Lower lobe of right lung (tissue), 2 donors: ENCODE measurements around the gene NACA2. TPM values are rescaled to one million over a fixed set of nuclear protein-coding genes. Genes with fewer than 3 reads are reported as not detected.

ENCODE experiments used
- ATAC-seq, 2 donors: fragments of 200-7000 bp; cut with Tn5 transposase; one replicate each; pipeline ENCODE4 v1.9.1; 2020 to 2022; ENCODE audit warnings: mild to moderate bottlenecking in 2 of 2, moderate library complexity in 2 of 2
- DNase-seq: peaks from one replicate; pipeline ENCODE4 v3.0.0-alpha.2; 2020
- H3K27ac ChIP-seq: fragments of 200-600 bp; one replicate; pipeline ENCODE4 v1.8.0; 2022
- H3K27me3 ChIP-seq: fragments of 200-600 bp; one replicate; pipeline ENCODE4 v1.8.0; 2022; ENCODE audit warnings: low read depth
- H3K36me3 ChIP-seq: fragments of 200-600 bp; one replicate; pipeline ENCODE4 v1.8.0; 2022; ENCODE audit warnings: mild to moderate bottlenecking
- H3K4me1 ChIP-seq: fragments of 200-600 bp; one replicate; pipeline ENCODE4 v1.8.0; 2022
- H3K4me3 ChIP-seq: fragments of 200-600 bp; one replicate; pipeline ENCODE4 v1.8.0; 2022; ENCODE audit warnings: mild to moderate bottlenecking
- H3K9me3 ChIP-seq: fragments of 200-600 bp; one replicate; pipeline ENCODE4 v1.8.0; 2022
- CTCF ChIP-seq: fragments of 200-600 bp; IDR thresholded peaks from one replicate; pipeline ENCODE4 v1.8.0; 2022; ENCODE audit warnings: antibody characterized with exemption, mild to moderate bottlenecking
- intact Hi-C: fragments of 100-400 bp; cut with DNase I; formaldehyde crosslinking; loops from one replicate; pipeline ENCODE4 v1.11.0; 2022
- total RNA-seq: library from RNA; stranded (reverse); fragmentation: NEBNext Ultra II Directional; extraction: Animal tissue kit (Norgen Biotek cat#: 25700); gene quantifications from one replicate; pipeline ENCODE4 v1.2.1, GENCODE V29; 2021
- donor health status: DM: no; HTN: yes; CAD: no; lungs with severe emphysema.

The NACA2 gene
- total RNA-seq, 1 donor from 2014 or later: not detected

- DNase-seq (no peak), ATAC-seq (no peak)
- no peaks in the 10 kb centered on the region for H3K4me1 ChIP-seq
- TF ChIP-seq CTCF: no peak
- no peaks in the 10 kb centered on the region for H3K9me3 ChIP-seq
- no peak overlapping the region for H3K27ac ChIP-seq
- peaks cover 3% of the 10 kb centered on the region for H3K27me3 ChIP-seq
- no peaks in the 10 kb centered on the region for H3K36me3 ChIP-seq
- no peak overlapping the region for H3K4me3 ChIP-seq
- intact Hi-C loops: no loop called here
Observed at GRCh38 chr17:61594294-61594825, 3.3 kb upstream of the NACA2 start.

- no peak for DNase-seq
- Histone ChIP-seq H3K4me1 (no peaks in the 10 kb centered on the region), H3K27ac (no peak overlapping the region), H3K9me3 (no peaks in the 10 kb centered on the region), H3K27me3 (peaks cover 3% of the 10 kb centered on the region), H3K36me3 (no peaks in the 10 kb centered on the region), H3K4me3 (no peak overlapping the region)
- TF ChIP-seq CTCF: no peak
- no peak for ATAC-seq
- intact Hi-C loops: no loop called here
Observed at GRCh38 chr17:61593426-61593825, 2.4 kb upstream of the NACA2 start.

GRCh38 chr17:61591930-61592329, 911 bp upstream of the NACA2 start:
- Histone ChIP-seq H3K36me3 (no peaks in the 10 kb centered on the region), H3K27ac (no peak overlapping the region), H3K9me3 (no peaks in the 10 kb centered on the region), H3K4me1 (no peaks in the 10 kb centered on the region), H3K4me3 (no peak overlapping the region), H3K27me3 (peaks cover 3% of the 10 kb centered on the region)
- intact Hi-C loops: no loop called here
- ATAC-seq: no peak
- DNase-seq: no peak
- TF ChIP-seq CTCF: no peak

- intact Hi-C loops: no loop called here
- no peaks in the 10 kb centered on the region for H3K36me3 ChIP-seq
- H3K4me3 ChIP-seq: no peak overlapping the region
- DNase-seq (no peak), ATAC-seq (no peak)
- peaks cover 3% of the 10 kb centered on the region for H3K27me3 ChIP-seq
- H3K9me3 ChIP-seq: no peaks in the 10 kb centered on the region
- no peaks in the 10 kb centered on the region for H3K4me1 ChIP-seq
- no peak for TF ChIP-seq CTCF
- H3K27ac ChIP-seq: no peak overlapping the region
Observed at GRCh38 chr17:61589990-61590389, 1.0 kb downstream of the NACA2 start.

- TF ChIP-seq CTCF: no peak
- Histone ChIP-seq H3K4me3 (no peak overlapping the region), H3K27me3 (peaks cover 3% of the 10 kb centered on the region), H3K27ac (no peak overlapping the region), H3K36me3 (no peaks in the 10 kb centered on the region), H3K4me1 (no peaks in the 10 kb centered on the region), H3K9me3 (no peaks in the 10 kb centered on the region)
- ATAC-seq (no peak), DNase-seq (no peak)
- intact Hi-C loops: no loop called here
Observed at GRCh38 chr17:61587807-61588660, 3.0 kb downstream of the NACA2 start.
